Body of pancreas (tissue), 4 donors: ENCODE measurements around the gene UBTD1. TPM values are rescaled to one million over a fixed set of nuclear protein-coding genes. Genes with fewer than 3 reads are reported as not detected.

Experiments used
- ATAC-seq: fragments of 150-250 bp; one replicate; pipeline ENCODE4 v1.9.1; 2016
- DNase-seq, 4 donors: peaks; one replicate each; pipeline ENCODE4 v3.0.0-alpha.2; 2019
- H3K27ac ChIP-seq, 4 donors: fragments of 200-600 bp; sonication (generic); 1 replicate in 3 of 4; 2 replicates in 1 of 4; pipeline versions ENCODE4 v1.5.1 to v1.6.1; 2016 to 2019; ENCODE audit warnings: mild to moderate bottlenecking in 1 of 4, mixed read lengths in 1 of 4, moderate library complexity in 1 of 4
- H3K27me3 ChIP-seq, 2 donors: fragments of 200-600 bp; sonication (generic); one replicate each; pipeline ENCODE4 v1.6.0; 2016; ENCODE audit warnings: mild to moderate bottlenecking in 1 of 2
- H3K36me3 ChIP-seq, 2 donors: fragments of 200-600 bp; sonication (generic); replicated peaks in 1 of 2; 2 replicates each; pipeline ENCODE4 v1.5.1; 2016; ENCODE audit warnings: low read depth in 2 of 2; ENCODE audit not compliant: insufficient read depth in 1 of 2
- H3K4me1 ChIP-seq: fragments of 200-600 bp; sonication (generic); one replicate; pipeline ENCODE4 v1.6.0; 2016
- H3K4me3 ChIP-seq, 2 donors: fragments of 200-600 bp; sonication (generic); 1 replicate in 1 of 2; 2 replicates in 1 of 2; pipeline ENCODE4 v1.5.1; 2016 to 2019
- H3K9me3 ChIP-seq, 3 donors: fragments of 200-600 bp; sonication (generic); 1 replicate in 2 of 3; 2 replicates in 1 of 3; pipeline ENCODE4 v1.5.1; 2016
- CTCF ChIP-seq, 7 experiments: fragments of 450-650 bp in 4 of 7; fragments of 200-600 bp in 3 of 7; sonication (generic) in 3 of 7; IDR thresholded peaks; one replicate each; pipeline ENCODE4 v1.5.1; 2016 to 2019; ENCODE audit warnings: antibody characterized with exemption in 7 of 7
- POLR2A ChIP-seq, 3 donors: fragments of 450-650 bp; IDR thresholded peaks; one replicate each; pipeline ENCODE4 v1.6.1; 2016; ENCODE audit warnings: antibody characterized with exemption in 3 of 3, mild to moderate bottlenecking in 2 of 3
- WGBS, 2 donors: methylation state at CpG; one replicate each; pipeline ENCODE4 v1.1.5; 2017; 5-methylcytosine and 5-hydroxymethylcytosine counted together
- intact Hi-C: fragments of 100-400 bp; cut with DNase I; formaldehyde crosslinking; loops from one replicate; pipeline ENCODE4 v1.15.1; 2023
- total RNA-seq, 2 donors: library from RNA; depleted of rRNA; stranded (reverse); fragments of >200 nt; gene quantifications; one replicate each; pipeline ENCODE4 v1.1.0, GENCODE V29; 2016

Gene UBTD1
- total RNA-seq, 2 donors from 2014 or later = 9.1 to 33.9 TPM

- Histone ChIP-seq H3K4me1 (peaks cover 12% of the 10 kb centered on the region), H3K9me3 (no peaks in the 10 kb centered on the region), H3K4me3 (no peak overlapping the region), H3K27ac (no peak overlapping the region), H3K27me3 (no peaks in the 10 kb centered on the region), H3K36me3 (peaks cover 5 to 48% of the 10 kb centered on the region in 2 donors)
- intact Hi-C loops = no loop called here
- no peak for ATAC-seq
- DNase-seq = no peak
- no peak for TF ChIP-seq CTCF (IDR thresholded peaks at IDR 0.05)
- WGBS, 2 donors = 81 to 86% methylated on average over 4 to 7 of the region's 7 CpGs
Measured at GRCh38 chr10:97459933-97460332, 38.8 kb upstream of the UBTD1 start.

- 83 to 85% methylated on average over 2 of the region's 2 CpGs for WGBS, 2 donors
- H3K36me3 ChIP-seq = peaks cover 5 to 55% of the 10 kb centered on the region in 2 donors
- H3K4me3 ChIP-seq = no peak overlapping the region
- ATAC-seq (no peak), DNase-seq (no peak)
- no peaks in the 10 kb centered on the region for H3K9me3 ChIP-seq
- peaks cover 8% of the 10 kb centered on the region for H3K4me1 ChIP-seq
- no peaks in the 10 kb centered on the region for H3K27me3 ChIP-seq
- TF ChIP-seq POLR2A (IDR thresholded peaks at IDR 0.05) (no peak), CTCF (IDR thresholded peaks at IDR 0.05) (no peak)
- no peak overlapping the region for H3K27ac ChIP-seq
- intact Hi-C loops = no loop called here
Measured at GRCh38 chr10:97462309-97462708, 36.4 kb upstream of the UBTD1 start.

GRCh38 chr10:97463363-97464132, 35.2 kb upstream of the UBTD1 start:
- H3K36me3 ChIP-seq = peaks cover 5 to 53% of the 10 kb centered on the region in 2 donors
- 67 to 68% methylated on average over 4 of the region's 4 CpGs for WGBS, 2 donors
- peak; percentile 62 to 78 (median 68) for DNase-seq
- no peaks in the 10 kb centered on the region for H3K27me3 ChIP-seq
- no peaks in the 10 kb centered on the region for H3K9me3 ChIP-seq
- intact Hi-C loops = no loop called here
- peak overlapping the region in 2 of 4 donors; percentile 7 to 21 for H3K27ac ChIP-seq
- no peak for TF ChIP-seq POLR2A (IDR thresholded peaks at IDR 0.05)
- TF ChIP-seq CTCF (IDR thresholded peaks at IDR 0.05) = peak; percentile 69 to 93 (median 90)
- H3K4me1 ChIP-seq = peaks cover 8% of the 10 kb centered on the region
- no peak overlapping the region for H3K4me3 ChIP-seq
- peak; percentile 92 for ATAC-seq

- Histone ChIP-seq H3K9me3 (no peaks in the 10 kb centered on the region), H3K4me3 (no peak overlapping the region), H3K27me3 (no peaks in the 10 kb centered on the region), H3K36me3 (peaks cover 2 to 50% of the 10 kb centered on the region in 2 donors), H3K27ac (peak overlapping the region in 2 of 4 donors; percentile 7 to 21), H3K4me1 (peaks cover 8% of the 10 kb centered on the region)
- DNase-seq (no peak), ATAC-seq (no peak)
- no peak for TF ChIP-seq CTCF (IDR thresholded peaks at IDR 0.05)
- TF ChIP-seq POLR2A (IDR thresholded peaks at IDR 0.05) = no peak
- 44 to 53% methylated on average over 1 of the region's 1 CpG for WGBS, 2 donors
- intact Hi-C loops = no loop called here
Measured at GRCh38 chr10:97464226-97464625, 34.5 kb upstream of the UBTD1 start.

GRCh38 chr10:97465982-97466381, 32.7 kb upstream of the UBTD1 start:
- no peak for ATAC-seq
- intact Hi-C loops = loop anchor here (5.0 kb wide), 1 partner anchor 86 kb away; no protein-coding TSS in a partner anchor
- peaks cover 8 to 53% of the 10 kb centered on the region in 2 donors for H3K36me3 ChIP-seq

More at GRCh38 chr10:97465982-97466381, 32.7 kb upstream of the UBTD1 start:
- no peak overlapping the region for H3K4me3 ChIP-seq
- H3K9me3 ChIP-seq = no peaks in the 10 kb centered on the region
- WGBS, 2 donors = 90 to 98% methylated on average over 7 of the region's 7 CpGs
- H3K27ac ChIP-seq = no peak overlapping the region
- TF ChIP-seq POLR2A (IDR thresholded peaks at IDR 0.05) = no peak
- TF ChIP-seq CTCF (IDR thresholded peaks at IDR 0.05) = no peak
- H3K4me1 ChIP-seq = peaks cover 8% of the 10 kb centered on the region
- no peaks in the 10 kb centered on the region for H3K27me3 ChIP-seq
- no peak for DNase-seq
